Fibroblast of the aortic adventitia (primary cell): ENCODE measurements around the gene ADAMTSL2. TPM values are rescaled to one million over a fixed set of nuclear protein-coding genes. Genes with fewer than 3 reads are reported as not detected.

Experiments used
- DNase-seq: peaks from one replicate; pipeline ENCODE4 v3.0.0-alpha.2; 2010; ENCODE audit warnings: low read depth
- H3K4me3 ChIP-seq: 2 replicates; pipeline ENCODE4 v1.5.1; 2011; ENCODE audit warnings: low read depth, mild to moderate bottlenecking, control low read depth, low read length, moderate library complexity
- total RNA-seq: library from RNA; depleted of rRNA; stranded (reverse); fragments of >200 nt; gene quantifications from 2 replicates; pipeline ENCODE4 v1.2.3, GENCODE V29; 2012; ENCODE audit warnings: low replicate concordance
- TF ChIP-seq, protein P1 (sequence below): IDR thresholded peaks from 2 replicates; pipeline ENCODE4 v1.5.1; 2011; ENCODE audit warnings: mild to moderate bottlenecking, low read length, control low read depth, inconsistent platforms; ENCODE audit not compliant: insufficient read depth

ADAMTSL2 gene
- total RNA-seq, 1 donor: not detected

GRCh38 chr9:133545494-133546286 lies 11.2 kb downstream of the ADAMTSL2 start:
- DNase-seq: no peak
- TF ChIP-seq, protein P1, sequence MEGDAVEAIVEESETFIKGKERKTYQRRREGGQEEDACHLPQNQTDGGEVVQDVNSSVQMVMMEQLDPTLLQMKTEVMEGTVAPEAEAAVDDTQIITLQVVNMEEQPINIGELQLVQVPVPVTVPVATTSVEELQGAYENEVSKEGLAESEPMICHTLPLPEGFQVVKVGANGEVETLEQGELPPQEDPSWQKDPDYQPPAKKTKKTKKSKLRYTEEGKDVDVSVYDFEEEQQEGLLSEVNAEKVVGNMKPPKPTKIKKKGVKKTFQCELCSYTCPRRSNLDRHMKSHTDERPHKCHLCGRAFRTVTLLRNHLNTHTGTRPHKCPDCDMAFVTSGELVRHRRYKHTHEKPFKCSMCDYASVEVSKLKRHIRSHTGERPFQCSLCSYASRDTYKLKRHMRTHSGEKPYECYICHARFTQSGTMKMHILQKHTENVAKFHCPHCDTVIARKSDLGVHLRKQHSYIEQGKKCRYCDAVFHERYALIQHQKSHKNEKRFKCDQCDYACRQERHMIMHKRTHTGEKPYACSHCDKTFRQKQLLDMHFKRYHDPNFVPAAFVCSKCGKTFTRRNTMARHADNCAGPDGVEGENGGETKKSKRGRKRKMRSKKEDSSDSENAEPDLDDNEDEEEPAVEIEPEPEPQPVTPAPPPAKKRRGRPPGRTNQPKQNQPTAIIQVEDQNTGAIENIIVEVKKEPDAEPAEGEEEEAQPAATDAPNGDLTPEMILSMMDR: no peak

DNA sequence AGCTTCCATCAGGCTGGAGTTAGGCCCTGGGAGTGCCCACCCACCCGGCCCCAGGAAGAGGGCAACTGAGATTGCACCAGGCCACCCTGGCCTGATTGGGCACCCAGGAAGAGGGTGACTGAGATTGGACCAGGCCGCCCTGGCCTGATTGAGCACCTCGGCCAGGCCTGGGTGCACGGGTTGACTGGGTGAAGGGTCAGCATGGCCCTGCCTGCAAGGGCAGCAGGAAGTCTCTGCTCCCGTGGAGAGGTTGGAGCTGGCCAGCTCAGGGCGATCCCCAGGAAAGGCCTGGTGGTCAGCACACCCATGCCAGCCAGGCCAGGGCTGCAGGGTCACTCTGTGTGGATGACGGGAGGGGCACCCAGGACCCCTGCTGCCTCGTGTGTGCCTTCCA lies 11.8 kb downstream of the ADAMTSL2 start:
- TF ChIP-seq, protein P1: no peak
- no peak overlapping the region for H3K4me3 ChIP-seq
- no peak for DNase-seq

More at GRCh38 chr9:133545494-133546286, 11.2 kb downstream of the ADAMTSL2 start:
- no peak overlapping the region for H3K4me3 ChIP-seq

DNA sequence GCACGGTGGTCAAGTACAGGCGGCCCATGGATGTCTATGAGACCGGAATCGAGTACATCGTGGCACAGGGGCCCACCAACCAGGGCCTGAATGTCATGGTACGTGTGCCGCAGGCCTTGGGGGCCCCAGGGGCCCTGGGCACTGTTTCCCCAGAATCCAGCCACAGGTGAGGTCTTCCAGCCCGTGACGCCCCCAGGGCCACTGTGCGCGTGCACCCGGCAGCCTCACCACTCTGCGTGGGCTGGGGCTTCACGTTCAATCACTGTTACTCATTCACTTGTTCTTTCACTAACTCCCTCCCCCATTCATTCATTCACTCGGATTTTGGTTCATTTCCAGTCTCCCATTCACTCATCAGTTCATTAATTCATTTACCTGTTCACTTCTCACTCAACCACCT lies 12.6 kb downstream of the ADAMTSL2 start:
- no peak for DNase-seq
- TF ChIP-seq, protein P1: no peak
- H3K4me3 ChIP-seq: no peak overlapping the region

GRCh38 chr9:133551446-133551845 lies 16.9 kb downstream of the ADAMTSL2 start:
- H3K4me3 ChIP-seq: no peak overlapping the region
- DNase-seq: no peak
- TF ChIP-seq, protein P1: no peak

- TF ChIP-seq, protein P1: no peak
- DNase-seq: no peak
- no peak overlapping the region for H3K4me3 ChIP-seq
Observed at GRCh38 chr9:133552236-133552635, 17.7 kb downstream of the ADAMTSL2 start.

GRCh38 chr9:133553123-133553522 lies 18.6 kb downstream of the ADAMTSL2 start:
- DNase-seq: no peak
- TF ChIP-seq, protein P1: no peak
- no peak overlapping the region for H3K4me3 ChIP-seq
